Kidney capillary endothelial cell (primary cell): ENCODE results near the gene TBC1D14.

ENCODE experiments used
- DNase-seq: peaks from one replicate; pipeline ENCODE4 v3.0.0-alpha.2; 2018; ENCODE audit warnings: low spot score

The TBC1D14 gene

DNA sequence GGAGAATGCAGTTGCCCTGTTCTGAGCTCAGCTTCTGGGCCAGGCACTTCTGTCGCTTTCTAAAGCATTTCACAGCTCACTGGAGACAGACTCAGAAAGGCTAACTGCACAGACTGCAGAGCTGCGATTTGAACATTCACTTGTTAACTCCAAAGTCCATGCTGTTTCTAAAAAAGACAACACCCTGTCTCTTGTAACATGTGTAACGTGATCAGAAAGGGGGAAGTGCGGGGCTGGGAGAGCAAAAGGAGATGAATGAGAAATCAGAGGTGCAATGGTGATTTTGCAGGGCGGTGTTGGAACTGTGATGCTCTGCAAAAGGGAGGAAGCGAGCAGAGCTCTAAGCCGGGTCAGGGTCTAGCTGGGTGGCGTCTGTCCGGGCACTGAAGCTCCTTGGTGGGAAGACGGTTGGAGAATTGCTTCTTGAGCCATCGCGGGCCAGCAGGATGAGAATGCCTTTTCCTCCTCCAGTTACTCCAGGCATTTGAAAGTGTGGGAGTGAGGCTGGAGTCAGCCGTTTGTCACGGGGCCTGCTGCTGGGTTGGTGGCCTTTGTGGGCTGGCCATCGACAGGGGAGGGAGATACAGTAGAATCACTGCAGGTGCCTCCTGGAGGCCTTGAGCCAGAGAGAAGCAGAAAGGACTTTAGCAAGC is 20.3 kb downstream of the TBC1D14 start:
- DNase-seq = no peak

DNA sequence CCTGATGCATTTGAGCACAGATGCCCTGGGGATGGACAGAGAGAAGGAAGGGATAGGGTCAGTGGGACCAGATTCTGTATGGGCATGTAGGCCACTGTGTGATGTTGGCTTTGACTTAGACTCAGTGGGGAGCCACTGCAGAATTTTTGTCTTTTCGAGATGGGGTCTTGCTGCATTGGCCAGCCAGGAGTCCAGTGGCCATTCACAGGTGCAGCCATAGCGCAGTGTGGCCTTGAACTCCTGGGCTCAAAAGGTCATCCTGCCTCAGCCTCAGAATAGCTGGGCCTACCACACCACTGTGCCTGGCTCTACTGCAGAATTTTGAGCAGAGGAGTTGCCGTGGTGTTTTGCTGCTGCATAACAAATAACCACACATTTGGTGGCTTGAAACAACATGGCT is 22.8 kb downstream of the TBC1D14 start:
- no peak for DNase-seq

DNA sequence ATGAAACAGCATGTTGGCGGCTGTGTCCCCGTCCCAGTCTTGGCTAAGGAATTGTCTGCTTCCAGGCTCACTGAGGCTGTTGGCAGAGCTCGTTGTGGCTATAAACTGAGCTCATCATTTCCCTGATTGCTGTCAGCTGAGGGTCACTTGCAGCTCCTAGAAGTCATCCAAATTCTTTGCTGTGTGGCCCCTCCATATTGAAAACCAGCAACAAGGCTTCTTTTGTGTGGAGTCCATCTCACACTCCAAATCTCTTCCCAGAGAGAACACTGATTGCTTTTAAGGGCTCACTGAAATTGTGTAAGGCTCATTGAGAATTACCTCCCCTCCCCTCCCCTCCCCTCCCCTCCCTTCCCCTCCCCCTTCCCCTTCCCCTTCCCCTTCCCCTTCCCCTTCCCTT is 23.3 kb downstream of the TBC1D14 start:
- no peak for DNase-seq

DNA sequence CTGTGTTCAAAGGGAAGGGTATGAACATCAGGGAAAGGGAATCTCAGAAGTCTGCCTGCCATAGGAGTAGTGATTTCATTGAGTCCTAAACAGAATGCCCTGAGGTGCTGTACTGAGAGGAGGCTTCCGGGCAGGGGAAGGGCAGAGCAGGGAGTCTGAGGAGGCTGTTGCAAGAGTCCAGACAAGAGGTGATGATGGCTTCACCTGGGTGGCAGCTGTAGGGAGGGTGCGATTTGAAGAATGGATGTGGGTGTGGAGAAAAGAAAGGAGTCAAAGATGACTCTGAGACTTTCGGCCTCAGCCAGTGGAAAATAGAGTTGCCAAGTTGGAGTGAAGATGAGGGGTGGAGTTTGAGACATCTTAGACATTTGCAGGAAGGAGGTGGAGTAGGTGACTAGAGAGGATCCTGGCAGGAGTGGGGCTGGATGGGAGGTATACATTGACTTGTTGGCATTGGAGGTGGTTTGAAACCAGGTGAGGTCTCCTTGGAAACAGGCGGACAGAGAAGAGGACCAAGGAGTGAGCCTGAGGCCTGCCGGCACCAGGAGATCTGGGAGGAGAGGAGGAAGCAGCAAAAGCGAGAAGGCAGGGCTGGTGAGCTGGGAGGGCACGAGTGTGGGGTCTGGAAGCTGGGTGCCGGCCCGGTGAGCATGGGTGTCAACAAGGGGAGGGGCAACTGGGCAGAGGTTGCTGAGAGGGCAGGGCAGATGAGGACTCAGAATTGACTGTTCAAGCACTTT is 24.2 kb downstream of the TBC1D14 start:
- no peak for DNase-seq

DNA sequence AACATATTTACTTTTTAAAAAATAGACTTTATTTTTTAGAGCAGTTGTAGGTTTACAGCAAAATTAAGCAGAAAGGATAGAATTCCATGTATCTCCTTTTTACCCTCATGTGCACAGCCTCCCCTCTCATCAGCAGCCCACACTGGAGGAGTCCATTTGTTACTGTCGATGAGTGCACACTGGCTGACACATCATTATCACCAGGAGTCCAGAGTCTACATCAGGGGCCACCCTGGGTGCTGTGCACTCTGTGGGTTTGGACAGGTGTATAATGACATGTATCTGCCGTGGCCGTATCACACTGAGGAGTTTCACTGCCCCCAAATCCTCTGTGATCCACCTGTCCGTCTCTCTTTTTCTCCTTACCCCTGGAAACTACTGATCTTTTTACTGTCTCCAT is 26.3 kb downstream of the TBC1D14 start:
- DNase-seq = no peak

DNA sequence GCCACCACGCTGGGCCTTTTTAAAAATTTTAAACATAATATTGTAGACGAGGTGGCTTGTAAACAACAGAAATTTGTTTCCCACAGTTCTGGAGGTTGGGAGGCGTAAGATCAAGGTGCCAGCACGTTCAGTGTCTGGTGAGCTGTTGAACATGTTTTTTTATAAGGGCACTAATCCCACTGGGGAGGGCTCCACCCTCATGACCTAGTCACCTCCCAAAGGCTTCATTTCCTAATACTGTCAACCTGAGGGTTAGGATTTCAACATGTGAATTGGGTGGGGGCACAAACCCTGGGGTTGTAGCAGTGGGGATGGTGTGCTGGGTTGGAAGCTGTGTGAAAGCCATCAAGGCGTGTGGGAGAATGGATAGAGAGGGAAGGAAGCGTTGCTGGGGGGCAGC is 27.6 kb downstream of the TBC1D14 start:
- no peak for DNase-seq

DNA sequence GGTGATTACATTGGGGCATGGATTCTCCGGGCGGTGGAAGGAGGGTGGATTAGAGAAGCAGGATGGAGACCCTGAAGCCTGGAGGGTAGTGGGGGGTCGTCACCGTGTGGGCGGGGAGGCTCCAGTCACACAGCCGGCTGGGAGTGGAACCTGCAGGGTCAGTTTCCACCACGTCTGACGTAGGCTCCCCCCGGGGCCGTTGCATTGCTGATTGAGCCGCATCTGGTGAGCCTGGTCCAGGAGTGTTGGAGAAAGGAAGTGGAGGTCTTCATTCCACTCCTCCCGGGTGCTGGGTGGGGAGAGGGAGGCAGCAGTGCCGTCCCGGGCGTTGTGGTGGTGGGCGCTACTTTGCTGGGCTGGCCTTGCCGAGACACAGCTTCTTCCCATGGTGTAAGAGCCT is 28.1 kb downstream of the TBC1D14 start:
- DNase-seq = no peak

DNA sequence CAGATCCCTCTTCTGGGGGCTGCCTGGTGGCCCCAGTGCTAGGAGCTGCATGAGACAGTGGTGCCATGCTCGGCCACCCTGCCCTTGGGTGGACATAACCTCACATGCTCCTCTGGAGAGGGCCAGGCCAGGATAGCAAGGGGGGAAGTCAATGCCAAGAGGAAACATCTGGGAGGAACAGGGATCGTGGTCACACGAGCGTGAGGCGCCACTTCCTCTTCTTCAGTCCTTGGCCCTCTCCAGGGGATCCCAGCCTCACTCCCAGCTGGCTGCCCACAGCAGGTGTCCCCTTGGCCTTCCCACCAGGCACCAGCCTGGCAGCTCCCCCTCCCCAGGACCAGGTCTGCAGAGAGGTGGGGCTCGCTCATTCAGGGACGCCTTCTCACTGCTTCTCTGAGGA is 28.6 kb downstream of the TBC1D14 start:
- peak; percentile 59 for DNase-seq

DNA sequence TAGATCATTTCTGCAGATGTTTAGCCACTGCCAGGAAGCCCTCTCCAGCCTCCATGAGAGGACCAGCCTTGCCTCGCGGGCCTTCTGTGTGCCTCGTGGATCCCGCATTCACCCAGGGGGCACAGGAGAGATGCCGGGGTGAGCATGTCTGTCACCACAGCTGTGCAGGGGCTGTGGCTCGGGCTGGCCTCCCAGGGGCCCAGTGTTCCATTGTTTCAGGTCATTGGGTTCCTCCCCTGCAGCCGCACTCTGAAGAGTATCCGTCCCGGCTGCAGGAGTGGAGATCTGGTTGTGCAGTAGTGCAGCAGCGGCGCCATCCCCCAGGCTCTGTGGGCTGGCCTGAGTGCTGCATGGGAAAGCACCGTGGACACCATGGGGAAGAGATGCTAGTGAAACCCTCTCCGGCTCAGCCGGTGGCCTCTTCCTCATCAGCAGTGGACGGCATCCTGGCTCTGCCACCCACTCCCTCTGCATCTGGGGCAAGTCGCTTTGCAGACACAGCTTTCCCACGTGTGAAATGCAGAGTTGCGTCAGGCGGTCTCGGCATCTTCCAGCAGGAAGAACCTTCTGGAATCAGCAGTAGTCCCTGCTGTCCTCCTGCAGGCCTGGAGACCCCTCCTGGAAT is 29.1 kb downstream of the TBC1D14 start:
- DNase-seq = no peak

DNA sequence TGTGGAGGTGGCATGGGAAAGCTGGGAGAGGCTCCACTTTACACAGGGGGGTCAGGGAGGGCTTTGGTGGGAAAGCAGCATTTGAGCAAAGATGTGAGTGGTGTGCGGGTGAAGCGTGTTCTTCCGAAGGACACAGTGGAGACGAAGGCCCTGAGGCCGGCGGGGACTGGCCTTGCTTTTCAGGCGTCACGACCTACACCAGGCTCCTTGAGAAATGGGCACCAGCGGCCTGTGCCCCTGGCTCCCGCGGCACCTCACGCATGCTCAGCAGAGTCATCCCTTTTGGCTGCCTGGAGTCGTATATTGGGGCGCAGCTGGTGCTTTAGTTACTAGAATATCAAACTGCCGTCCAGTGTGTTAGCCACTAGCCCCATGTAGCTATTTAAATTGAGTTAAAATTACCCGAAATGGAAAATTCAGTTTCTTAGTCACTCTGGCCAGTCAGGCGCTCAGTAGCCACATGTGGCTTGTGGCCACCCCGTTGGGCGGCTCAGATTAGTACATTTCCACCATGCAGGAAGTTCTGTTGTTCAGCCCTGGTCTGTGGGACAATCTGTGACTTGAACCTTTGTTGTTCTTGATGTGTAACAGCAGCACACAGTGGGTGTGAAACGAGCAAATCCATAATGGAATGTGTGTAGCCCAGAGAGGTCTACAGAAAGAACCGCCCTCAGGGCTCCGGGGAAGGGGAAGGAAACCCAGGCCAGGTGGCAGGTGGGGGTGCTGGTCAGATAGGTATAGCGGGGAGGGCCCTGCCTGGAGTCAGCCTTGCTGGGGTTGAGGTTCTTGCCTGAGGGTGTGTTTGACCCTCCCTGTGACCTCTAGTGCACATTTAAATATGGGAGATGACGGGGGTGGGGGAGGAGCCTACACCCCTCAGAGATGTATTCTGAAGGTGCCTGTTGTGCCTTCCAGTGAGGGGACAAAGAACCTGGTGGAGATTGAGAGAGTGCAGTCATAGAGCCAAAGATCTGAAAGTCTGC is 30.4 kb downstream of the TBC1D14 start:
- no peak for DNase-seq

DNA sequence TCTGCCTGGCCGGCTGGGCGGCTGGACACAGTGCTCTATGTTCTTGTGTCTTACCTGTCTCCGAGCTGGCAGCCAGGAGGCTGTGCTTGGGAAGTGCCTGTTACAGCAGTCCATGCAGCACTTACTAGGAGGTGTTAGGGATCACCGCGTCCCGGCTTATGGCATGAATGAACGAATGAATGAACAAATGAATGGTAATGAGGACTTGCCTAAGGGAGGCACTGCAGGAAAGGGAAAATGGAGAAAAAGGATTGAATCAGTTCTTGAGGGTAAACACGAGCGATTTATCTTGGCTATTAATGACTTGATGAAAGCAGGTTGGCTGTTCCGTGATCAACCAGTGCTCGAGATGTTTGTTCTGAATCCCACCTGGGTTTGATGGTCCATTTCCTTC is 31.1 kb downstream of the TBC1D14 start:
- DNase-seq = no peak

DNA sequence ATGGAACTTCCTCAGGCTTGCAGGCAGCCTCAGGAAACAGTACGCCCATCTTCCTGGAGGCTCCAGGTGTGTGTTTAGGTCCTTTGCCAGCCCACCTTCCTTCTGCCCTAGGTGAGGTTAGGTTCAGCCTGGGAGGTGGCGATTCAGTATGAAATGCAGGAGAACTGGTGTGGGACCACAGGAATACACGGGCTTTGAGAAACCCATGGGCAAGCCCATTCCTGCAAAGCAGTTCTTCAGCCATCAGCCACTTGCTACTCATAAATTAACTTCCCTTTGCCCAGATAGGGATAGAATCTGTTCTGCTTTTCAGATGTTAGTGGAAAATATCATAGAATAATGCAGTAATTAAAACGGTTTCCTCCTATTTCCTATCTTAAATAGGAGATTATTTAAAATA is 32.2 kb downstream of the TBC1D14 start:
- no peak for DNase-seq

DNA sequence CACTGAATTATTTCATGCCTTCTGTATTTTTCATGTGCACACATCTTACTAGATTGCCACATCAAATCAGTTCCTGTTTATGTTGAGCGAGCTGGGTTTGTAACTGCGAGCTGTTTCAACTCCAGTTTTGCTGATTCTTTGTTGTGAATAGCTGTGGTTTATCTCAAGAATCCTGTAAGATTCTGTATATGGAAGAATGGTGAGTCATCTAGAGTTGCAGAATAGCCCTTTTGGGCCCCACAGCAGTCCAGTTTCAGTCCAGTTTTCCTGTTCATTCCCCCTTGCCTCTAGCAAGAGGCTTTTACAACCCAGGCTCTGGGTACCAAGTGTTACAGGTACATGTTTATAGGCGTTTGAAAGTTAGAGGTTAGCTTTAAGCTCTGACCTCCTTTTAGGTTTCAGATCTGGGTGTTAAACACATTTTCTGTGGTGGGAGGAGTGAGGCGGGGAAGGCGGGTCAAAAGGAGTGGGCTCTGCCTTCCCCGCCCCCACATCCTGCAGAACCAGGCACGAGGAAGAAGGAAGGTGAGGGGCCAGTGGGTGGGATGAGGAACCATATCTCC is 32.7 kb downstream of the TBC1D14 start:
- peak; percentile 62 for DNase-seq

DNA sequence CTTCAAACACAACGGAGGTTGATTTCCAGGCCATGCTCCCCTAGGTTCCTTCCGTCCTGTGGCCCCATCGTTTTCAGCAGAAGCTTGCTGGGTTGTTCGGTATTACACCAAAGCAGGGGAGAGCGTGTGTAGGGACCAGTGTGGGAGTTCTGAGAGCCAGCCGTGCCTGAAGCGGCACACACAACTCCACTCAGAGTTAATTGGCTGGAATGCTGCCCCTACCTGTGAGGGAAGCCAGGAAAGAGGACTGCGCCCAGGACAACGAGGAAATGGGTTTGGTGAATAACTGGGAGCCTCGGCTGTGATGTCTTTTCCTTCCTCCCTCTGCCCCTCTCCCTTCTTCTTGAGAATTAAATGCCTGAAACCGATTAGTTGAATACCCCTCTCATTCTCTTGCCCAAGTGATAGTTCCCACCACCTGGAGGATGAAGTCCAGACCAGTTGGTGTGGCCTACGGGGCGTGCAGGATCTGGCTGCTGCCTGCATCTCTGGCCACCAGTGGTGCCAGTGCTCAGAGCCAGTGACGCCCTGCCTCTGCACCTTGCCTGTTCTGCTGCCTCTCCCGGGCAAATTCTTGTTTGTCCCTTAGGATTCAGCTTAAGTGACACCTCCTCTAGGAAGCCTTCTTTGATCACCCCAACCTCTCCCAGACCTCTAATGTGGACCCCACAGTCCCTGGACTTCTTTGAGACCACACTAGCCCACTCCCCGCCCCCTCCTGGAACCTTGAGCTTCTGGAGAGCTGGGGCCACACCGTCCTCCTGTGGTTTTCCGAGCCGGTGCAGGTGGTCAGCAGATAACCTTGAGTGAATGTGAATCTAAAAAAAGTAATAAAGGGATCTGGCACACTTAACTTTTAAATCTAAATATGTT is 33.6 kb downstream of the TBC1D14 start:
- DNase-seq = no peak

DNA sequence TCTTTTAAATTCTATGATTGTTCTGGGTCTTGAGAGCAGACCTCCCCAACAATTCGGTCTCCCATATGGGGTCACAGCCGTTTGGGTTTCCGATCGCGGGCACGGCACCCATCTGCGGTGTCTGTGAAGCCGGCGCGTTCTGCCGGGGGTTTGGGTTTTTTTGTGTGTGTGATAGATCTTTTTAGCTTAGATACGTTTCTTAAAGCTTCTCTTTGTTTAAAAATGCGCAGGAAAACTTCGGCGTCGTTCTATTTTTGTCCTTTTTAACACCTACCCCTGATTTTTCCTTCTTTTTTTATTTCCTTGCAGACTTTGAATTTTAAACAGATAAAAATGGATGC is 34.2 kb downstream of the TBC1D14 start:
- no peak for DNase-seq

DNA sequence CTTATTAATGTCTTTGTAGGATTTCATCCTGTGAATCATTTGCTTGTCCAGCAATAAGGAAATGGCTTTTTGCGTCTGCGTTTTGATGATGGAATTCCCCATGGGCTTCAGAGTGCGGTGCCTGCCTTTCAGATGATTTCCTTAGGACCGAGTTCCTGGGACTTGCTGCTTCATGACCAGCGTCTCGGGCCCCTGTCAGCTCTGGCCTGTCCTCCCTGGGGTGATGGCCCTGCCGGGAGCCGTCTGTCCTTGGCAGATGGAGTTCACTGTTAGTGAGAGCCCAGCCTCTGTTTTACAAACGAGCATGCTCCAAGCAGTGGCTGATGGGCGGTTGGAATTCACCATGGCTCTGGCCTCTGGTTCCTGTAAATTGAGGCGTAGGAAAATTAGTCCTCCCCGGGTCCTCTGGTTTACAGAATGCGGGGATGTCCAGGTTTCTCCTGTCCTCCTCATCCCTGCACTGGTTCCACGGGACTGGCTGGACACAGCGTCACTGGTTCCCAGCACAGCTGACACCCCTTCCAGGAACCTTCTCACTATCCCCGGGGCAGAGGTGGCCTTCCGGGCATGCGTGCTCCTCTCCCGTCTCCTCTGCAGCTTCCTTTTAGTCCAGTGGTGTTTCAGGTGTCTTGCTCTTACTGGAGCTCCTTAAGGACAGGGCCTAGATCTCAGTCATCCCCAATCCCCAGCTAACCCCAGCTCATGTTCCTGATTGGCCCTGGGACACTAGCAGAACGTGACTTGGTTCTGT is 34.9 kb downstream of the TBC1D14 start:
- peak; percentile 59 for DNase-seq

DNA sequence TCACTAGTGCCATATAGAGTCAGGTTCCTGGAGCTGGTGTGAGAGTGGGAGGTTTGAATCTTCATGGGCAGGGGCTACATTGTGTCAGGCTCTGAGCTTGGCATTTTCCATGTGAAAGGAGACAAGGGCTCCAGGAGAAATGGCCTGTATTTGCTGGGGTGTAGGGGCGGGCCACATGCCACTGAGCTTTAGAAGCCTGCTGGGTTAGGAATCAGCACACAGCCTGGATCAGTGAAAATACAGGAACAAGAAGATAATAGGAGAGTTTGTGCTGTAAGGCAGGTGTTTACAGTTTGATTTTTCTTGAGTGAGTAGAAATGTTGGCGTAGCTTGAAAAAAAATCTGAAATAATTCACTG is 35.4 kb downstream of the TBC1D14 start:
- DNase-seq = no peak

DNA sequence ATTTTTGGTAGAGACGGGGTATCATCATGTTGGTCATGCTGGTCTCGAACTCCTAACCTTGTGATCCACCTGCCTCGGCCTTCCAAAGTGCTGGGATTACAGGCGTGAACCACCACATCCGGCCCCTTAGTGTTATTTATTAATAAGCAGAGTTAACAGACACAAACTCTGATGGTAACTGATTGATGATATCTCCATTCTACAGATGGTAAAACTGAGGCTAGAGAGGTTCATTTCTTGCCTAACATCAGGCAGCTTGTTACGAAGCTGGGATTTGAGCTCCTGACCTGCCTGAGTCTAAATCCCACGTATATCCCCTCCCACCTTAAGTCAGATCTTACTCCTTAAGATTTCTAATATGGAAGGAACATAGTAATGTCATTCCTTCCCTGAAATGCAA is 36.9 kb downstream of the TBC1D14 start:
- DNase-seq = no peak

DNA sequence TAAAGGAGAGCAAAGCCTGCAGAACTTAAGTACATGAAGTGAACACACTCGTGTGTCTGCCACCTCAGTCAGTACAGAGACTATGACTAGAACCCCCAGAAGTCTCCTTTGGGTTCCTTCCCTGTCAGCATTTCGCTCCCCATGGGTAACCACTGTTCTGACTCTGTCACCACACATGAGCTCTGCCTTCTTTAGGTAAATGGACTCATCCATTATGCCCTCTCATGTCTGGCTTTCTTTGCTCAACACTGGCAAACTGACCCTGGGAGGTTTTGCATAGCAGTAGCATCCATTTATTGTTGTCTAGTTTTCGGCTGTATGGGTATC is 38.5 kb downstream of the TBC1D14 start:
- DNase-seq = no peak

DNA sequence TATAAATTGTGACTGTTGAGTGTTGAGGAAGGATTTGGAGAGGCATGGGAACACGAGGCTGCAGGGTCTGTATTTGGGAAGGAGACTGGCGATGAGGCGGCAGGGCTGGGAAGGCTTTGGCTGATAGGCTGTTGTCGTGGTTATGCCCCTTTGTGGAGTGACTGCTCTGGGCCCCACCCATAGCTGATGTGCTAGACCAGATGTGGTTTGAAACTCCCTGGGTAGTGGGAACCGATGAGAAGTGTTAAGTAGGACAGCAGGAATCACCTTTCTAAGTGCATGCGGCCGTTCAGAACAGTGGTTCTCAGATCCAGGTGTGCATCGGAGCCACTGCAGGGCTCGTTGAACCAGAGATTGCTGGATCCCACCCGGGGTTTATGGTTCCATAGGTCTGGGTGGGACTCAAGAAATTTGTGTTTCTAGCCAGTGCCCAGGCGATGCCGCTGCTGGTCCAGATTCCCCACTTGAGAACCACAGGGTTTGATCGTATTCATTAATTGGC is 42.3 kb downstream of the TBC1D14 start:
- DNase-seq = no peak
